GM12892 (cell line): ENCODE data around the gene ZNF212. TPM values are rescaled to one million over a fixed set of nuclear protein-coding genes. Genes with fewer than 3 reads are reported as not detected.

ENCODE experiments used
- DNase-seq: peaks from one replicate; pipeline ENCODE4 v3.0.0; 2011; ENCODE audit not compliant: insufficient read length
- FAIRE-seq: peaks from 2 replicates; lab custom pipeline; 2011; peaks lifted over from hg19 to GRCh38; lab: Jason Lieb, UNC
- POLR2A ChIP-seq: IDR thresholded peaks from 2 replicates; pipeline ENCODE4 v1.6.1; 2011; ENCODE audit warnings: low read depth, low read length, control low read depth
- POLR2AphosphoS5 ChIP-seq: IDR thresholded peaks from 2 replicates; pipeline ENCODE4 v1.6.1; 2011; ENCODE audit warnings: low read depth, low read length, control low read depth
- TAF1 ChIP-seq: IDR thresholded peaks from 2 replicates; pipeline ENCODE4 v1.6.1; 2011; ENCODE audit warnings: low read depth, mild to moderate bottlenecking, control low read depth, low read length, borderline replicate concordance
- polyA plus RNA-seq: library from polyadenylated mRNA; unstranded; fragments of >200 nt; gene quantifications from one replicate; pipeline ENCODE4 v1.2.1, GENCODE V29; 2012; ENCODE audit warnings: missing spikeins, inconsistent platforms; ENCODE audit not compliant: missing spikeins

The ZNF212 gene
- polyA plus RNA-seq = 3.8 TPM

DNA sequence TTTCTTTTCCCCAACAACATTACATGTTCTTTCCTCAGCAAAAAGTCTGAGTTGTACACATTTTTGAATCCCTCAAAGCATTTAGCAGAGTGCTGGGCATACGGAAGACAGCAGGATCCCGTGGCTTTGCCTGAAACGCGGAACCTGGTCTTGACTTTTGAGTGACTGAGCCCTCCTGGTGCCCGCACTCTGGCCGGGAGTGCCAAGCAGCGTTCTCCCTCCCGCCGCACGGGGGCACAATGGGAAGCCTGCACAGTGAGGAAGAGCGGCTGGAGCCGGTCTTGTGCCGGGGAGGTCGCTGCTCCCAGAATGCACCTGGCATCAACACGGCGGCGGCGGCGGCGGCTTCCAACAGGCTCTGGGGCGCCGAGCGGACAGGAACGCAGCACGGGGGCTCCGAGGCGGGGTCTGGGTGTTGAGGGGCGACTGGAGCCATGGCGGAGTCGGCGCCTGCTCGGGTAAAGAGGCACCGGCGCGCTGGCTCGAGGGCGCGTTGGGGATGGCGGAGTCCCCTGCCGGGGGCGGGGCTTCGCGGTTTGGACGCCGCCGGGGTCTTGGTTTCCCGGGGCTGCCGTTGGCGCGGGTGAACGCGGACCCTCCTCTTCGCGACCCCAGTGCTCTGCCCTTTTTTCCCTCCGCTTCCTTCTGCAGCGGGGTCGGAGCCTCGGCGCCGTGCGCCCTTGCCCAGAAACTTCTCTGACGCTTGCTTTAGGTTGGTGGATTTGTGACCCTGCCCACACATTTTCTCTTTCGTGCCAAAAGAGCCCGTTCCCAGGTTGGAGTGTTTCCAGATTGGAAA lies at the start of gene ZNF212:
Gene ZNF212, plus strand, starts transcription at position 307 of the 799 bp plus-strand sequence. Its CDS starts 128 bp downstream, at position 435.
- FAIRE-seq = peak; percentile 91

DNA sequence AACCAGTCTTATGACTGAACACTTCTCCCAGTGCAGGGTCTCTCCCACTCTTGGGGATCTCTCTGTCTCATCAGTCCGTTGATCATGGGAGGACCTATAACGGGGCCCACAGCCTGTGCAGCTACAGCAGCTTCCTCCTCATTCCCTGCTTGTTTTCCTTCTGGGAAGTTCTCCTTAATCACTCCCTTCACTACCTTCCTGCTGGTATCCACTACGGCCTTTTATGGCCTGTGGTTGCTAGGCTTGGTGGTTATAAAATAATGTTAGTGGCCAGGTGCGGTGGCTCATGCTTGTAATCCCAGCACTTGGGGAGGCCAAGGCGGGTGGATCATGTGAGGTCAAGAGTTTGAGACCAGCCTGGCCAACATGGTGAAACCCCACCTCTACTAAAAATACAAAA lies 47.6 kb upstream of the ZNF212 start:
- no peak for FAIRE-seq
- TF ChIP-seq POLR2AphosphoS5 (no peak), POLR2A (no peak)
- no peak for DNase-seq

More for the DNA sequence above, at the start of gene ZNF212:
- peak; percentile 95 for DNase-seq
- TF ChIP-seq TAF1 (0 out of 2 replicates have a peak, but pooled peaks have one; percentile 27), POLR2A (peak; percentile 42; the same call in 1 of the 2 replicates), POLR2AphosphoS5 (no peak)

DNA sequence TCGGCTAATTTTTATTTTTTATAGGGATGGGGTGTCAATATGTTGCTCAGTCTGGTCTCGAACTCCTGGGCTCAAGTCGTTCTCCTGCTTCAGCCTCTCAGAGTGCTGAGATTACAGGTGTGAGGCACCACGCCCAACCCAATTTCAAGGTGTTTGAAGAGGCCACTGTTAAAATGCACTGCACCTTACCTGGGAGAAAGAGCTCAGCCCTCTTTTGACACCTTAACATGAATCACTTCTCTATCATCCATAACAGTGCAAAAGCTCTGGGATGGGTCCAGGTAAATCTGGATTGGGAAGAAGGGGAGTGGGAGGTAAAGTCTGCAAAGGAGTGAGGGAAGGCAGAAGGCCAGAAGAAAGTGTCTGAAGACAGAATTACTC lies 44.7 kb upstream of the ZNF212 start:
- TF ChIP-seq POLR2A (no peak), TAF1 (no peak), POLR2AphosphoS5 (no peak)
- no peak for DNase-seq
- no peak for FAIRE-seq

DNA sequence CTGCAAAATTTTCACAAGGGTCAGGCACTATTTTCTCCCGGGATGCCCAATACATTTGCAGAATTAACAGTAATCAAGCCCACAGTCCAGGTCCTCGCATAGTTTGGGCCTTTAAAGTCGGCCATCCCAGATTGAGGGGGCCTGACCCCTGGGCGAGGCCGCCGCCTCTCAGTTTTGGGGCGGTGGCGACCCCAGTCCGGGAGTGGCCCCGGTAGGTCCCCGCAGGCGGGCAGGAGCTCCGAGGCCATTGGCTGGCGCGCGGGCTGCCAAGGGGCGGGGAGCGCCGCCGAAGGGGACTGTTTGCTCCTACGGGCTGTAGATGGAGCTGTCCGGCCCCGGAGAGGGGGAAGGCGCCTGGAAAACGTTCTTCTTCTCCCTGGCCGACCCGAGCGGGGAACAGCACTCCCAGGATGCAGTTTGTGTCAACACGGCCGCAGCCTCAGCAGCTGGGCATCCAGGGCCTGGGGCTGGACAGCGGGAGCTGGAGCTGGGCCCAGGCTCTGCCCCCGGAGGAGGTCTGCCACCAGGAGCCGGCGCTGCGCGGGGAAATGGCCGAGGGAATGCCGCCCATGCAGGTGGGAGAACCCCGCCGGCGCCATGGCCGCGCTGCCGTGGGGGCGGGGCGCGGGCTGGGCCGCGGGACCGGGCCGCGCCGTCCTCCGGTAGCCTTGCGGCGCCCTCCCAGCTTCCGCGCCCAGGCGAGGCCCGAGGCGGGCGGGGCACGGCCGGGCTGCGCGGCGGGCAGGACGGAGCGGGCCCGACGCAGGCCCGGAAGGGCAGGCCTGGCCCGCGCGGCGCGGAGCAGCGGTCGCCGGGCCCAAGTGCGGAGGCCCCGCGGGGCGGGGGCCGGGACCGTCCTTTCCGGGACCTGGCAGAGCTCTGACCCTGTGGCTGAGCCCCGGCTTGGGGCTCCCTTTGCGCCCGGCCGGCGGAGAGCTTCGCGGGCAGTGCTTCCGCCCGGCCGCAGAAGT lies 44.0 kb upstream of the ZNF212 start, which contains the start of gene ZNF282:
Gene ZNF282, plus strand, starts transcription at position 367 of the 971 bp plus-strand sequence. Its CDS starts 44 bp downstream, at position 411.
- TF ChIP-seq TAF1 (0 out of 2 replicates have a peak, but pooled peaks have one; percentile 49), POLR2AphosphoS5 (peak; percentile 49; the same call in 1 of the 2 replicates), POLR2A (peak; percentile 75)
- peak; percentile 93 for DNase-seq
- peak; percentile 63 for FAIRE-seq

DNA sequence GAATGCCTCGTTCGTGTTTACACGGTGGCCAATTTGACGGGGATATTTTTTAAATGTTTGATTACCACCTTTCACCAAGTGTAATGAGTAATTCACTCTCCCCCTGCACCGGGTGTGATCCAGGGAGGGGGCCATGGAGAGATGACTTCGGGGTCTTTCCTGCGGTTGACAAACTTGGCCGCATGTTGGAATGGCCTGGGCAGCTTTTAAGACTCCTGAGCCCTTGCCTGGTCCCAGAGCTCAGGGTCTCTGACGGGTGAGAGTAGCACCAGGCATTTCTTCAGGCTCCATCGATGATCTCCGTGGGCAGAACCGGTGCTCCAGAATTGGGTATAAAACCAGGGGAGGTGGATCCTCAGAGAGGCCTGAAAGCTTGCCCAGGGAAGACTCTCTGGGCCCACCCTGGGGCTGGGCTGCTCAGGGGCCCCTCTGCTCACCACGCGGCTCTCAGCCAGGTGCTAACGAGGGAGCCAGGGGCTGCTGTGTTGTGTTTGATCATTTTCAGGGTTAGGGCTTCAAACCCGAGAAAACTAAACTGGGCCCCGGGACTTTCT lies 43.2 kb upstream of the ZNF212 start:
- TF ChIP-seq TAF1 (no peak), POLR2A (no peak), POLR2AphosphoS5 (no peak)
- DNase-seq = no peak
- no peak for FAIRE-seq

DNA sequence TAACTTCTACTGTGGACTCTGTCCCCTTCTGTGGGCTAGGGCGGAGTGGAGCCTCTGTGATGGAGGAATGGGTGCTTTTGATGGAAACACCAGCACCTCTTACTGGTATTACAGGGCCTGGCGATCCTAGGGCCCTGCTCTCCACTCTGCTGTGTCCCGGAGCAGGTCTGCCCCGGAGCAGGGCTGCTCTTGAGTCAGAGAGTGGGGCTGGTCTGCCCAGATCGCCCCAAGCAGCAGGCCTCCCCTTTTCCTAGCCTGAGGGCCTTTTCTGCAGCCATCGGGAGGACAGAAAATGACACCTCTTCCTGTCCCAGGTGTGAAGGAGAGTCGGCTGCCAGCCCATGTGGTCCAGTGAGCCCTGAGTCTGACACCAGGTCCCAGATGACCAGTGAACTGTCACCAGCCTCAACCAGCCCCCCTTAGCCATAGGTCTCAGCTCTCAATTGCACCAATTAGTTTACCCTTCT lies 42.7 kb upstream of the ZNF212 start:
- no peak for TF ChIP-seq TAF1
- no peak for TF ChIP-seq POLR2AphosphoS5
- TF ChIP-seq POLR2A = no peak
- DNase-seq (no peak), FAIRE-seq (no peak)

DNA sequence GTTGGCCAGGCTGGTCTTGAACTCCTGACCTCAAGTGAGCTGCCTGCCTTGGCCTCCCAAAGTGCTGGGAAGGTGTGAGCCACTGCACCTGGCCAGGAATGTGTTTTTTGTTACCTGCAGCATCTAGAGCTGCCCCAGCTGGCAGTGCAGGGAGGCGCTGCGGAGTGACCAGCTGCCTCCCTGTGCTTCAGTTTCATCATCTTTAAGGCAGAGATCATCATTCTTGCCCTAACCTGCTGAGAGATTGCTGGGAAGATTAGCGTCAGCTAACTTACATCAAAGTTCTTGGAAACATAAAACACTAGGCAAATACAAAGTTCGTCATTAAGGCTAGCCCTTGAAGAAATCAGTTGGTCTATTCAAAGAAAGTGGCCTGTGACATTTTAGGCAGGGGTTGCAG lies 41.8 kb upstream of the ZNF212 start:
- DNase-seq = no peak
- no peak for FAIRE-seq

DNA sequence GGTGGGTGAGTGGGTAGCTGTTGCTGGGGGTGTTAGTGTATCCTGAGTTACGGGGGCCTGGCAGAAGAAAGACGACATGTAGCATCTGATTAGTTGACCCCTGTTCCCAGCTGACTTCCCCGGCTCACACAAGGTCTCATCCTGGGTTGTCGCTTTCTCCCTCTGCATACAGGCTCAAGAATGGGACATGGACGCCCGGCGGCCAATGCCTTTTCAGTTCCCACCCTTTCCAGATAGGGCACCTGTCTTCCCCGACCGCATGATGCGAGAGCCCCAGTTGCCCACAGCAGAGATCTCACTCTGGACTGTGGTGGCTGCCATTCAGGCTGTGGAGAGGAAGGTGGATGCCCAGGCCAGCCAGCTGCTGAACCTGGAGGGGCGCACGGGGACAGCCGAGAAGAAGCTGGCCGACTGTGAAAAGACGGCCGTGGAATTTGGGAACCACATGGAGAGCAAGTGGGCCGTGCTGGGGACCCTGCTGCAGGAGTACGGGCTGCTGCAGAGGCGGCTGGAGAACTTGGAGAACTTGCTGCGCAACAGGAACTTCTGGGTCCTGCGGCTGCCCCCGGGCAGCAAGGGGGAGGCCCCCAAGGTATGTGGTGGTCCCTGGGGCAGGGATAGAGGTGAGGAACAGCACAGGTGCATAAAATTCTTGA lies 41.2 kb upstream of the ZNF212 start:
- TF ChIP-seq POLR2A = no peak
- no peak for FAIRE-seq
- no peak for DNase-seq

More for the DNA sequence above, 41.8 kb upstream of the ZNF212 start:
- TF ChIP-seq POLR2A (no peak), POLR2AphosphoS5 (no peak), TAF1 (no peak)

DNA sequence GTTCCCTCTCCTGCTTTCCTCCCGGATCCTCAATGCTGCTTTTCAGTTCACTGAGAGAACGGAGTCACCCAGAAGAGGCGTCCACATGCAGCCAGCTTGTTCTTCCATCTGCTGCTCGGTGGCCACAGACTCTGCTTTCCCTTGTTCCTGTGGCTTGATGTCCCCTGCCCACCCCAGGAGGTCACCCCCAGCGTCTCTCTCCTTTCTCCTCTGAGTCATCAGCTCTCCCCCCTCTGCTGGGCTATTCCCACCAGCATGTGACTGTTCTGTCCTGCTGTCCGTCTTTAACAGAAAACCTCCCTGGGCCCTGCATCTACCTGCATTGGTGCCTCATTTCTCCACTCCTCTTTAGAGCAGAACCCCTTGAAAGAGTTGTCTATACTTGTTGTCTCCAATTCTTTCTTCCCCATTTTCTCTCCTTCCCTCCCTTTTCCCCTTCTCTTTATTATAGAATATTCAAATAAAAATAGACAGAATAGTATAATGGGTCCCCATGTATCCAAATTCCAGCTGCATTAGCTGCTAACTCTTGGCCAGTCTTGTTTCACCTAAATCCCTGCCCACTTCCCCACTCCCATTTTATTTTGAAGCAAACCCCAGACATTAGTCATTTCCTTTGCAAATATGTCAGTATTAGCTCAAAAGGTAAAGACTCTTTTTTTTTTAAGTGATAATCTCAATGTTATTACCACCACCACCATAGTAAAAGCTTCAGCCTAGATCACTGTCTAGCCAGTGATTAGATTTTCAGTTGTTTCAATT lies 40.0 kb upstream of the ZNF212 start:
- TF ChIP-seq TAF1 (no peak), POLR2A (no peak), POLR2AphosphoS5 (no peak)
- DNase-seq (no peak), FAIRE-seq (no peak)

DNA sequence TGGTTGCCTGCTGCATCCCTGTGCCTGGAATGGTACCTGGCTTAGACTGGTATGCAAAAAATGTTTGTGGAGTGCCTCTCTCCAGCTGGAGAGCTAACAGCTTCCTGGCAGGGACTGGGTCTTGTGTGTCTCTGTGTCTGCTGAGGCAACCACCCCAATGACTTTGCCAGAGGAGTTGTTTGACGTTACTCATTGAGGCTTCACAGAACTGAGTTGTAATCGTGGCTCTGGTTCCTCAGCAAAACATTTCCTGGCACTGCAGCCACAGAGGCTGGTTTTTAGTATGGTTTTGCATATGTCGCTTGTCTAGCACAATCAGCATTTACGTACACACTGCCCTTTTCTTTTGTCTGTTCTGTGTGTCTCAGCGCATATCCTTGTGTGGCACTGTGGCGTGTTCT lies 36.6 kb upstream of the ZNF212 start:
- DNase-seq (no peak), FAIRE-seq (no peak)
- TF ChIP-seq TAF1 (no peak), POLR2AphosphoS5 (no peak), POLR2A (no peak)
